ENCODE measurements around the gene AFF3.

DNA sequence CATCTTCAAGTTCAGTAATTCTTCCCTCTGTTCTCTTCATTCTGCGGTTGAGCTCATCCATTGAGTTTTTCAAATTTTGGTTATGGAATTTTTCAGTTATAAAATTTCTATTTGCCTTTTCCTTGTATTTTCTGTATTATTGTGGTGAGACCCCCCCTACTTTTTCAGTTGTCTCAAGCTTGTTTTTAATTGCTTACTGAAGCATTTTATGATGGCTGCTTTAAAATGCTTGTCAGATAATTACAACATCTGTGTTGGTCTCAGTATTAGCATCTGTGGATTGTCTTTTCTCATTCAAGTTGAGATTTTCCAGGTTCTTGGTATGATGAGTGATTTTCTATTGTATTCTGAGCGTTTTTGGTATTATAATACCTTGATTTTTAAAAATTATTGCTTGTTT lies 531.4 kb downstream of the AFF3 start:
- TF ChIP-seq SRSF1 (optimal IDR thresholded peaks at IDR 0.05; ENCODE audit: low read depth, low read length) (no peak), NFE2L1 (CRISPR knock-in tag; IDR thresholded peaks at IDR 0.05; ENCODE audit: borderline replicate concordance) (no peak), ZFX (CRISPR knock-in tag; IDR thresholded peaks at IDR 0.05; ENCODE audit: low read depth) (no peak), EZH2 (conservative IDR thresholded peaks at IDR 0.05; ENCODE audit: low read depth, low read length) (no peak), KLF15 (CRISPR knock-in tag; IDR thresholded peaks at IDR 0.05; ENCODE audit: borderline replicate concordance) (no peak), POLR2AphosphoS5 (IDR thresholded peaks at IDR 0.05; ENCODE audit: low read depth, low read length) (no peak), RFX5 (IDR thresholded peaks at IDR 0.05; ENCODE audit: low read depth, low read length) (no peak), SP5 (CRISPR knock-in tag; IDR thresholded peaks at IDR 0.05; ENCODE audit: borderline replicate concordance, low read depth) (no peak)
- TF ChIP-seq, protein P1, sequence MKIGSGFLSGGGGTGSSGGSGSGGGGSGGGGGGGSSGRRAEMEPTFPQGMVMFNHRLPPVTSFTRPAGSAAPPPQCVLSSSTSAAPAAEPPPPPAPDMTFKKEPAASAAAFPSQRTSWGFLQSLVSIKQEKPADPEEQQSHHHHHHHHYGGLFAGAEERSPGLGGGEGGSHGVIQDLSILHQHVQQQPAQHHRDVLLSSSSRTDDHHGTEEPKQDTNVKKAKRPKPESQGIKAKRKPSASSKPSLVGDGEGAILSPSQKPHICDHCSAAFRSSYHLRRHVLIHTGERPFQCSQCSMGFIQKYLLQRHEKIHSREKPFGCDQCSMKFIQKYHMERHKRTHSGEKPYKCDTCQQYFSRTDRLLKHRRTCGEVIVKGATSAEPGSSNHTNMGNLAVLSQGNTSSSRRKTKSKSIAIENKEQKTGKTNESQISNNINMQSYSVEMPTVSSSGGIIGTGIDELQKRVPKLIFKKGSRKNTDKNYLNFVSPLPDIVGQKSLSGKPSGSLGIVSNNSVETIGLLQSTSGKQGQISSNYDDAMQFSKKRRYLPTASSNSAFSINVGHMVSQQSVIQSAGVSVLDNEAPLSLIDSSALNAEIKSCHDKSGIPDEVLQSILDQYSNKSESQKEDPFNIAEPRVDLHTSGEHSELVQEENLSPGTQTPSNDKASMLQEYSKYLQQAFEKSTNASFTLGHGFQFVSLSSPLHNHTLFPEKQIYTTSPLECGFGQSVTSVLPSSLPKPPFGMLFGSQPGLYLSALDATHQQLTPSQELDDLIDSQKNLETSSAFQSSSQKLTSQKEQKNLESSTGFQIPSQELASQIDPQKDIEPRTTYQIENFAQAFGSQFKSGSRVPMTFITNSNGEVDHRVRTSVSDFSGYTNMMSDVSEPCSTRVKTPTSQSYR (CRISPR knock-in tag; IDR thresholded peaks at IDR 0.05; ENCODE audit: borderline replicate concordance): no peak
- TF ChIP-seq, protein P2, sequence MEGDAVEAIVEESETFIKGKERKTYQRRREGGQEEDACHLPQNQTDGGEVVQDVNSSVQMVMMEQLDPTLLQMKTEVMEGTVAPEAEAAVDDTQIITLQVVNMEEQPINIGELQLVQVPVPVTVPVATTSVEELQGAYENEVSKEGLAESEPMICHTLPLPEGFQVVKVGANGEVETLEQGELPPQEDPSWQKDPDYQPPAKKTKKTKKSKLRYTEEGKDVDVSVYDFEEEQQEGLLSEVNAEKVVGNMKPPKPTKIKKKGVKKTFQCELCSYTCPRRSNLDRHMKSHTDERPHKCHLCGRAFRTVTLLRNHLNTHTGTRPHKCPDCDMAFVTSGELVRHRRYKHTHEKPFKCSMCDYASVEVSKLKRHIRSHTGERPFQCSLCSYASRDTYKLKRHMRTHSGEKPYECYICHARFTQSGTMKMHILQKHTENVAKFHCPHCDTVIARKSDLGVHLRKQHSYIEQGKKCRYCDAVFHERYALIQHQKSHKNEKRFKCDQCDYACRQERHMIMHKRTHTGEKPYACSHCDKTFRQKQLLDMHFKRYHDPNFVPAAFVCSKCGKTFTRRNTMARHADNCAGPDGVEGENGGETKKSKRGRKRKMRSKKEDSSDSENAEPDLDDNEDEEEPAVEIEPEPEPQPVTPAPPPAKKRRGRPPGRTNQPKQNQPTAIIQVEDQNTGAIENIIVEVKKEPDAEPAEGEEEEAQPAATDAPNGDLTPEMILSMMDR (CRISPR knock-in tag; IDR thresholded peaks at IDR 0.05): no peak

All from HepG2 (cell line).